NCI-H2171 treated with DMSO at 0.1 percent for 48 hours (cell line): ENCODE results near the gene AIF1.
A peak's percentile ranks its signal among the peaks of the same experiment; 100 is the strongest.

ENCODE experiments used
- DNase-seq: peaks from one replicate; lab custom pipeline; 2025; lab: John Stamatoyannopoulos, UW

AIF1 gene

GRCh38 chr6:31663961-31664789 lies 49.1 kb downstream of the AIF1 start:
- DNase-seq, result no peak

DNA sequence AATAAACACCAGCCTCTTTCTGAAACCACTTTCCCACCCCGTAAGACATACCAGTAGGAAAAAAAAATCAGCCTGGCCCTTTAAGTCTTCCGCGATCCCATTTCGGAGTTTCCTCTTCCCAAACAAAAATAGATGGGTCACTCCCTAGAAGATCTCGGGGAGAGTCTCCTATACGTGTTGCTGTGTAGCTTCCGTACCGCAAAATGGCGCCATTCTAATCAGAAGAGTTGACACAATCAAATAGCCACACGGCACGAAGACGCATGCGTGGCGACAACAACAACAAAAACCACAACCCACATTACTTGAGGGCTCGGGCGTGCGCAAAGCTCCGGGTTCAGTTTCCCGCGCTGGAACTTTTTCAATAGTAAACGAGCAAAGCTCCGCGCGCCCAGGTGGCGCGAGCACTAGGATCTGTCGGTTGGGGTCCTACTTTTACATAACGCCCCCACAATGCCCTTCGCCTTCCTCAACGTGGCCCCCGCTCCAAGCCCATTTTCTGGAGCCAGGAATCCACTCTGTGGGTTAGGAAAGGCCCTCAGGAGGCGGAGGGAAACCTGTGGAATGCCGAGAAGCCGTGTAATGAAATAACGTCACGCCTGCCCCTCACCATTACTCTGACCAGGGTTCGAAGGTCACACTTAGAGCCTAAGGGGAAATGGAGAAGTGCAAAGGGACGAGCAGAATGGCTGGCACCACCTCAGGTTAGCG lies 49.9 kb downstream of the AIF1 start, which contains the start of gene GPANK1:
GPANK1 (minus strand) TSS at position 208 of the 711 bp plus-strand sequence. CDS start 519 bp downstream, outside the sequence.
- DNase-seq, result peak; percentile 96

GRCh38 chr6:31665501-31666336 lies 50.7 kb downstream of the AIF1 start, which contains the start of gene CSNK2B:
CSNK2B (plus strand) TSS chr6:31666080; CDS start chr6:31666832, 752 bp downstream.
- peak; percentile 99 for DNase-seq

DNA sequence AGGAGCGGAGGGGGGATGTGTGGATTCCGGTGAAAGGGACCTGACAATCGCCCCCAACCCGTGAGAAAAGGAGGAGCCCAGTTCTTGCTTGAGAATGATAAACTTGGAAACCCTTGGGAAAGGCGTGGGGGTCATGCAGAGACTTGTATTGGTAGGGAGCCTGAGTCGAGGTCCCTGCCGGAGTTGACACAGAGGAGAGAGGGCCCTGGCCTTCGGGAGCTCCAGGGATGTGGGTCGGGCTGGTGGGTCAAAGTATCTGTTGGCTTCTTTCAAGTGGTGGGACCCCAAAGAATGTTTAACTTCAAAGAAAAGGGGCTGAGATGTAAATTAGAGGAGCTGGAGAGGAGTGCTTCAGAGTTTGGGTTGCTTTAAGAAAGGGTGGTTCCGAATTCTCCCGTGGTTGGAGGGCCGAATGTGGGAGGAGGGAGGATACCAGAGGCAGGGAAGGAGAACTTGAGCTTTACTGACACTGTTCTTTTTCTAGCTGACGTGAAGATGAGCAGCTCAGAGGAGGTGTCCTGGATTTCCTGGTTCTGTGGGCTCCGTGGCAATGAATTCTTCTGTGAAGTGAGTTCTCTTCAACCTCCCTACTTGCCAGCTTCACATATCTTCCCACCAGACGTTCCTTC lies 51.4 kb downstream of the AIF1 start:
- no peak for DNase-seq
